Calu3 (cell line): ENCODE results near the gene RAD51B. TPM values are rescaled to one million over a fixed set of nuclear protein-coding genes. Genes with fewer than 3 reads are reported as not detected.
A peak's percentile ranks its signal among the peaks of the same experiment; 100 is the strongest.
"Not testable (repeated sequence)": the region's sequence is repeated elsewhere in the genome, so short reads cannot be mapped to it uniquely, and the experiment has no call there.

Source experiments
- BruUV-seq: library from RNA; stranded (reverse); fragments of 400-500 nt; replicated peaks from 2 replicates; lab custom pipeline; 2021; lab: Mats Ljungman, UMichigan
- CTCF ChIA-PET: fragments of 300-600 bp; sonication (Branson Sonifier 250); formaldehyde crosslinking; loops from one replicate; lab custom pipeline; 2022; ENCODE audit warnings: antibody characterized with exemption; lab: Charles Lee
- DNase-seq: peaks from one replicate; pipeline ENCODE4 v3.0.0; 2022
- H3K27ac Mint-ChIP-seq: one replicate; pipeline ENCODE4 v1.8.0; 2022; ENCODE audit warnings: mixed read lengths; ENCODE audit not compliant: unreplicated experiment
- H3K27me3 Mint-ChIP-seq: one replicate; pipeline ENCODE4 v1.8.0; 2022; ENCODE audit warnings: mixed read lengths; ENCODE audit not compliant: unreplicated experiment
- H3K36me3 Mint-ChIP-seq: one replicate; pipeline ENCODE4 v1.8.0; 2022; ENCODE audit warnings: mild to moderate bottlenecking, moderate library complexity, mixed read lengths; ENCODE audit not compliant: insufficient read depth, unreplicated experiment
- H3K4me1 Mint-ChIP-seq: one replicate; pipeline ENCODE4 v1.8.0; 2022; ENCODE audit warnings: mild to moderate bottlenecking, low read depth, mixed read lengths; ENCODE audit not compliant: unreplicated experiment
- H3K4me3 Mint-ChIP-seq: one replicate; pipeline ENCODE4 v1.8.0; 2022; ENCODE audit warnings: mild to moderate bottlenecking, low read depth, moderate library complexity, mixed read lengths; ENCODE audit not compliant: unreplicated experiment
- H3K9me3 Mint-ChIP-seq: one replicate; pipeline ENCODE4 v1.8.0; 2022; ENCODE audit warnings: low read depth, mixed read lengths; ENCODE audit not compliant: unreplicated experiment
- intact Hi-C: fragments of 100-400 bp; cut with micrococcal nuclease; formaldehyde crosslinking; loops from one replicate; pipeline ENCODE4 v1.10.0; 2022; ENCODE audit not compliant: unreplicated experiment
- total RNA-seq: library from RNA; stranded (reverse); gene quantifications from 2 replicates; pipeline ENCODE4 v1.2.3, GENCODE V29; 2022
- TF ChIP-seq, protein P1 (sequence below): fragments of 200-600 bp; IDR thresholded peaks from one replicate; pipeline ENCODE4 v1.8.0; 2022; ENCODE audit warnings: antibody characterized with exemption; ENCODE audit not compliant: unreplicated experiment

RAD51B gene
- total RNA-seq, 1 experiment from 2014 or later, result 24.7 TPM

DNA sequence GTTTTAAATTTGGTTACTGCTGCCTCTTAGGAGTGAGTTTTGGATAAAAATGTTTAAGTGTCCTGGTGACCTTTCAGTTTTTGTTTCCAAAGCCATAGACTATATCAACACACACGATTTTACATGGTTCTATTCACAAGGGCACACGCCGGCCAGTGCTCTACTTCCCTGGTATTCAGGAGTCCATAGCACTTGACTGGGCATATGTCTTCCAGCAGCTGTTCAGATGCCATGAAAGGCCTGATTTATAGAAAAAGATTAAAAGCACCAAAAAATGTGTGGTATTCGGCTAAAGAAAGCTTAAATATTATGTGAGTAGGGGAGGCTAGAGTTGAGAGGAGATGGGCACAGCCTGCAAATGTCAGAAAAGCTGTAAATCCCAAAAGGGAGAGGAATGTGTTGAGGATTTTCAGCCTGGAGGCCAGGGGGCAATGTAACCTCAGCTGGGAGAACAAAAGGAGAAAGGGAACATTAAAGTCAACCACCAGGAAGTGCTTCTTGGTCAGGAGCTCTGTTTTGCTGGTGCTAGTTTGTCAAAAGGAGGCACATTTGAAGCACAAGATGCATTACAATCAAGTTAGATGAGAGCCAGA is 478.4 kb downstream of the RAD51B start:
- intact Hi-C loops, result no loop called here

DNA sequence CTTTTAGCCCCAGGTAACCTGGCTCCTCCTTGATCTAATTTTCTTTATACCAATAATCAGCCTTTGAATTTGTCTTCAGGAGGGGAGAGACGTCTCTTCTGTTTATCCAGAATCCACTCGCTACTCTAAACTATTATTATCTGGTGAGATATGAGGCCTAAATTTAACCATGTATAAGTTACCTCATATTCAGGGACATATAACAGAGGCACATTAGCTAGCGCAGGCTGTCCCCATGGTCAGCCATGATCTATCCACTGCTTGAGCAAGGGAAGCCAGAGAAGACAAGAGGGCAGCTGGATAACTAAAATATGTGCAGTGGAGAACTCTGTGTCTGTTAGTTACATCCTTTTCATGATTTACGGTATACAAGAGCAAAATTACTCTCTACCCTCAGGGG is 481.0 kb downstream of the RAD51B start:
- Mint-ChIP-seq H3K9me3 (peaks cover 12% of the 10 kb centered on the region), H3K36me3 (peaks cover 6% of the 10 kb centered on the region), H3K4me1 (peaks cover 10% of the 10 kb centered on the region), H3K27me3 (no peaks in the 10 kb centered on the region), H3K4me3 (no peak overlapping the region), H3K27ac (no peak overlapping the region)
- intact Hi-C loops, result loop anchor here (10.0 kb wide), 1 partner anchor 136 kb away; no protein-coding TSS in a partner anchor
- CTCF ChIA-PET, result interaction anchor here (0.6 to 0.7 kb wide), 2 partner anchors 280 to 333 kb away, joined by 3 read pairs; no protein-coding TSS in a partner anchor
- TF ChIP-seq, protein P1, sequence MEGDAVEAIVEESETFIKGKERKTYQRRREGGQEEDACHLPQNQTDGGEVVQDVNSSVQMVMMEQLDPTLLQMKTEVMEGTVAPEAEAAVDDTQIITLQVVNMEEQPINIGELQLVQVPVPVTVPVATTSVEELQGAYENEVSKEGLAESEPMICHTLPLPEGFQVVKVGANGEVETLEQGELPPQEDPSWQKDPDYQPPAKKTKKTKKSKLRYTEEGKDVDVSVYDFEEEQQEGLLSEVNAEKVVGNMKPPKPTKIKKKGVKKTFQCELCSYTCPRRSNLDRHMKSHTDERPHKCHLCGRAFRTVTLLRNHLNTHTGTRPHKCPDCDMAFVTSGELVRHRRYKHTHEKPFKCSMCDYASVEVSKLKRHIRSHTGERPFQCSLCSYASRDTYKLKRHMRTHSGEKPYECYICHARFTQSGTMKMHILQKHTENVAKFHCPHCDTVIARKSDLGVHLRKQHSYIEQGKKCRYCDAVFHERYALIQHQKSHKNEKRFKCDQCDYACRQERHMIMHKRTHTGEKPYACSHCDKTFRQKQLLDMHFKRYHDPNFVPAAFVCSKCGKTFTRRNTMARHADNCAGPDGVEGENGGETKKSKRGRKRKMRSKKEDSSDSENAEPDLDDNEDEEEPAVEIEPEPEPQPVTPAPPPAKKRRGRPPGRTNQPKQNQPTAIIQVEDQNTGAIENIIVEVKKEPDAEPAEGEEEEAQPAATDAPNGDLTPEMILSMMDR, result no peak
- no TSS peak for BruUV-seq
- DNase-seq, result no peak

More for the DNA sequence above, 478.4 kb downstream of the RAD51B start:
- Mint-ChIP-seq H3K36me3 (peaks cover 6% of the 10 kb centered on the region), H3K4me3 (no peak overlapping the region), H3K27ac (peak overlapping the region; percentile 44), H3K9me3 (peaks cover 10% of the 10 kb centered on the region), H3K27me3 (no peaks in the 10 kb centered on the region), H3K4me1 (peaks cover 10% of the 10 kb centered on the region)
- TF ChIP-seq, protein P1, result no peak
- BruUV-seq, result no TSS peak
- DNase-seq, result peak; percentile 17
- CTCF ChIA-PET, result interaction anchor here (1.7 kb wide), 1 partner anchor 9 kb away, joined by 7 read pairs; no protein-coding TSS in a partner anchor

DNA sequence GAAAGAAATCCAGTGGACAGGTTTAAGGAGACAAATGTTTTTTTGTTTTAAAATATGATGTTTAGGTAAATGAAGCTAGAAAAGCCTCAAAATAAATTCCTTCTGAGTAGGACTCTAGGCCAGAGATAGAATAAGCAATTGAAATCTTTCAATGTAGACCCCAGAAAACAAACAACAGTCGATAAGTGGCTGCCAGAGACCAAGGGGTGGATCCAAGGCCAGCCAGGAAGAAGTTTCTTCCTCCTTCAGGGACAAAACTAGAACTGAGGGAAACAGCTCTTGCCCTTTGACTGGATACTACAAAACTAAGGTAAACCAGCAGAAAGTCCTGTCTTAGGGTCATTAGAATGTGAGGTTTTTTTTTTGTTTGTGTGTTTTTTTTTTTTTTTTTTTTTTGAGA is 481.6 kb downstream of the RAD51B start:
- H3K36me3 Mint-ChIP-seq, result peaks cover 6% of the 10 kb centered on the region
- DNase-seq, result no peak
- intact Hi-C loops, result loop anchor here (10.0 kb wide), 1 partner anchor 136 kb away; no protein-coding TSS in a partner anchor
- peaks cover 11% of the 10 kb centered on the region for H3K4me1 Mint-ChIP-seq
- peaks cover 12% of the 10 kb centered on the region for H3K9me3 Mint-ChIP-seq
- TF ChIP-seq, protein P1, result no peak
- no peaks in the 10 kb centered on the region for H3K27me3 Mint-ChIP-seq
- H3K4me3 Mint-ChIP-seq, result no peak overlapping the region
- H3K27ac Mint-ChIP-seq, result no peak overlapping the region
- BruUV-seq, result no TSS peak
- CTCF ChIA-PET, result interaction anchor here (0.6 to 0.7 kb wide), 3 partner anchors 280 to 872 kb away, joined by 3 read pairs; no protein-coding TSS in a partner anchor

DNA sequence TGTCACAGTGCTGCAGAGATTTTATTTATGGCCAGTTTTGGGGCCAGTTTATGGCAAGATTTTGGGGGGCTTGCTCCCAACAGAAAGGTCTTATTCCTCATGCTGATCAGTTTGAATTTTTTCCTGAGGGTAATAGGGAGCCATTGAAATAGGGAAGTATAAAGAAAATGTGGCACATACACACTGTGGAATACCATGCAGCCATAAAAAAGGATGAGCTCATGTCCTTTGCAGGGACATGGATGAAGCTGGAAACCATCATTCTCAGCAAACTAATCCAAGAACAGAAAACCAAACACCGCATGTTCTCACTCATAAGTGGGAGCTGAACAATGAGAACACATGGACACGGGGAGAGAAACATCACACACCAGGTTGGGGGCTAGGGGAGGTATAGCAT is 483.4 kb downstream of the RAD51B start:
- H3K4me1 Mint-ChIP-seq, result peaks cover 24% of the 10 kb centered on the region
- H3K27me3 Mint-ChIP-seq, DNase-seq, BruUV-seq, H3K4me3 Mint-ChIP-seq, H3K27ac Mint-ChIP-seq, CTCF ChIA-PET: not testable (repeated sequence)
- peaks cover 11% of the 10 kb centered on the region for H3K9me3 Mint-ChIP-seq
- intact Hi-C loops, result loop anchor here (10.0 kb wide), 1 partner anchor 138 kb away; no protein-coding TSS in a partner anchor
- peaks cover 16% of the 10 kb centered on the region for H3K36me3 Mint-ChIP-seq

DNA sequence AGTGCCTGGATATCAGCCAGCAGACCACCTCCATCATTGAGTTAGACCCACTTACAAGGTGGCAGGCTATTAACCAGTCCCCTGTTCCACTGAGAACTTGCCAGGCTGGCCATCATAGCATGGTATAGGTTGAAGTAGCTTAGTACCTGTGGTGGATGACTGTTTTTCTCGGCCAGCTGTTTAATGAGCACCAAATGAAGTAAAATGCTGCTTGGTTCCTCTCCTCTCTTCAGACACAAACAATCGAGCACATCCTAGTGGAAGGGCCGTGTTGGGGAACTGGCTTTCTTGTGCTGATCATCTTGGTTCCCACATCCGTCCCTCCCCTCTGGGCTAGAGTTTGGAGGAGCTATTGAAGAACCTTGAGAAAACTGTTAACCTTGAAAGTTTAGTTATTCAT is 486.2 kb downstream of the RAD51B start:
- no peaks in the 10 kb centered on the region for H3K27me3 Mint-ChIP-seq
- peaks cover 8% of the 10 kb centered on the region for H3K9me3 Mint-ChIP-seq
- peaks cover 40% of the 10 kb centered on the region for H3K4me1 Mint-ChIP-seq
- no peak overlapping the region for H3K4me3 Mint-ChIP-seq
- H3K27ac Mint-ChIP-seq, result peak overlapping the region; percentile 98
- peaks cover 13% of the 10 kb centered on the region for H3K36me3 Mint-ChIP-seq
- CTCF ChIA-PET, result interaction anchor here (0.6 to 1.1 kb wide), 3 partner anchors 11 to 361 kb away, joined by 4 to 11 read pairs (median 4); no protein-coding TSS in a partner anchor
- TF ChIP-seq, protein P1, result no peak
- intact Hi-C loops, result loop anchor here (2.0 to 10.0 kb wide), 12 partner anchors 27 to 483 kb away; no protein-coding TSS in a partner anchor
- DNase-seq, result no peak
- BruUV-seq, result no TSS peak
